OCI-LY1 (cell line): ENCODE measurements around the gene IGF2BP3.

Experiments used
- EZH2 ChIP-seq: fragments of 200-600 bp; sonication (generic), shearing (Covaris generic); IDR thresholded peaks from 2 replicates; pipeline ENCODE4 v1.8.0; 2017; ENCODE audit warnings: borderline replicate concordance, mixed run types, mild to moderate bottlenecking, antibody characterized with exemption, low read length, moderate library complexity, mixed read lengths
- TF ChIP-seq, protein P1 (sequence below): fragments of 200-600 bp; sonication (generic), shearing (Covaris generic); IDR thresholded peaks from 2 replicates; pipeline ENCODE4 v1.5.1; 2017; ENCODE audit warnings: mild to moderate bottlenecking, antibody characterized with exemption, low read length, moderate library complexity, mixed read lengths

DNA sequence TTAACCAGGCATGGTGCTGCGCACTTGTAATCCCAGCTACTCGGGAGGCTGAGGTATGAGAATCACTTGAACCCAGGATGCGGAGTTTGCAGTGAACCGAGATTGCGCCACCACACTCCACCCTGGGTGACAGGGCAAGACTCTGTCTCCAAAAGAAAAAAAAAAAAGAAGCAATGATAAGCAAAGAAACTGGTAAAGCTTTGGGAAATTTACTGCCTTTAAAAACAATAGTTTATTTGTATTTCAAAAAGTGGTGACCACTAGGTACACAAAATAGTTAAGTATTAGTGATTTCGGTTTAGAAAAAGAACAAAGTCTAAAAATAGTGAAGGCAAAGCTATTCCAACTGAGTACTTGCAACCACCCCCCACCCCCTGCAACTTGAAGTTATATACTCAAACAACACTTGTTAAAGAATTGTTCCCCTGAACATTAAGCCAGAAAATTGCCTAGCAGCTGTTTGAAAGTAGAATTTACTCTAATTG lies 133.4 kb downstream of the IGF2BP3 start:
- TF ChIP-seq, protein P1, sequence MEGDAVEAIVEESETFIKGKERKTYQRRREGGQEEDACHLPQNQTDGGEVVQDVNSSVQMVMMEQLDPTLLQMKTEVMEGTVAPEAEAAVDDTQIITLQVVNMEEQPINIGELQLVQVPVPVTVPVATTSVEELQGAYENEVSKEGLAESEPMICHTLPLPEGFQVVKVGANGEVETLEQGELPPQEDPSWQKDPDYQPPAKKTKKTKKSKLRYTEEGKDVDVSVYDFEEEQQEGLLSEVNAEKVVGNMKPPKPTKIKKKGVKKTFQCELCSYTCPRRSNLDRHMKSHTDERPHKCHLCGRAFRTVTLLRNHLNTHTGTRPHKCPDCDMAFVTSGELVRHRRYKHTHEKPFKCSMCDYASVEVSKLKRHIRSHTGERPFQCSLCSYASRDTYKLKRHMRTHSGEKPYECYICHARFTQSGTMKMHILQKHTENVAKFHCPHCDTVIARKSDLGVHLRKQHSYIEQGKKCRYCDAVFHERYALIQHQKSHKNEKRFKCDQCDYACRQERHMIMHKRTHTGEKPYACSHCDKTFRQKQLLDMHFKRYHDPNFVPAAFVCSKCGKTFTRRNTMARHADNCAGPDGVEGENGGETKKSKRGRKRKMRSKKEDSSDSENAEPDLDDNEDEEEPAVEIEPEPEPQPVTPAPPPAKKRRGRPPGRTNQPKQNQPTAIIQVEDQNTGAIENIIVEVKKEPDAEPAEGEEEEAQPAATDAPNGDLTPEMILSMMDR = no peak
- no peak for TF ChIP-seq EZH2
